ENCODE results near the gene CEMP1. TPM values are rescaled to one million over a fixed set of nuclear protein-coding genes. Genes with fewer than 3 reads are reported as not detected.

CEMP1 gene
- total RNA-seq, 1 donor from 2014 or later = not detected

GRCh38 chr16:2487517-2487842 lies 43.7 kb downstream of the CEMP1 start:
- Mint-ChIP-seq H3K4me3 (ENCODE audit: unreplicated experiment) (no peak overlapping the region), H3K27ac (ENCODE audit: unreplicated experiment) (peak overlapping the region; percentile 48)
- no peak for TF ChIP-seq CTCF (IDR thresholded peaks at IDR 0.05)

GRCh38 chr16:2486645-2487516 lies 44.3 kb downstream of the CEMP1 start:
- no peaks in the 10 kb centered on the region for H3K27me3 Mint-ChIP-seq (ENCODE audit: unreplicated experiment)
- H3K4me3 Mint-ChIP-seq (ENCODE audit: unreplicated experiment) = no peak overlapping the region
- peak overlapping the region; percentile 48 for H3K27ac Mint-ChIP-seq (ENCODE audit: unreplicated experiment)
- peaks cover 23% of the 10 kb centered on the region for H3K4me1 Mint-ChIP-seq (ENCODE audit: unreplicated experiment)
- H3K36me3 Mint-ChIP-seq (ENCODE audit: unreplicated experiment) = no peaks in the 10 kb centered on the region
- no peaks in the 10 kb centered on the region for H3K9me3 Mint-ChIP-seq (ENCODE audit: unreplicated experiment)
- TF ChIP-seq CTCF (IDR thresholded peaks at IDR 0.05) = no peak
- no peak for DNase-seq (ENCODE audit: extremely low spot score, unreplicated experiment)

More at GRCh38 chr16:2487517-2487842, 43.7 kb downstream of the CEMP1 start:
- peaks cover 20% of the 10 kb centered on the region for H3K4me1 Mint-ChIP-seq (ENCODE audit: unreplicated experiment)
- no peak for DNase-seq (ENCODE audit: extremely low spot score, unreplicated experiment)
- no peaks in the 10 kb centered on the region for H3K36me3 Mint-ChIP-seq (ENCODE audit: unreplicated experiment)
- no peaks in the 10 kb centered on the region for H3K27me3 Mint-ChIP-seq (ENCODE audit: unreplicated experiment)
- H3K9me3 Mint-ChIP-seq (ENCODE audit: unreplicated experiment) = no peaks in the 10 kb centered on the region

GRCh38 chr16:2485811-2486507 lies 45.2 kb downstream of the CEMP1 start:
- Mint-ChIP-seq H3K9me3 (ENCODE audit: unreplicated experiment) (no peaks in the 10 kb centered on the region), H3K4me1 (ENCODE audit: unreplicated experiment) (peaks cover 23% of the 10 kb centered on the region), H3K36me3 (ENCODE audit: unreplicated experiment) (no peaks in the 10 kb centered on the region), H3K27me3 (ENCODE audit: unreplicated experiment) (no peaks in the 10 kb centered on the region), H3K27ac (ENCODE audit: unreplicated experiment) (no peak overlapping the region), H3K4me3 (ENCODE audit: unreplicated experiment) (no peak overlapping the region)
- TF ChIP-seq CTCF (IDR thresholded peaks at IDR 0.05) = no peak
- DNase-seq (ENCODE audit: extremely low spot score, unreplicated experiment) = no peak

- Mint-ChIP-seq H3K27me3 (ENCODE audit: unreplicated experiment) (no peaks in the 10 kb centered on the region), H3K4me1 (ENCODE audit: unreplicated experiment) (peaks cover 23% of the 10 kb centered on the region), H3K27ac (ENCODE audit: unreplicated experiment) (no peak overlapping the region), H3K36me3 (ENCODE audit: unreplicated experiment) (no peaks in the 10 kb centered on the region), H3K9me3 (ENCODE audit: unreplicated experiment) (no peaks in the 10 kb centered on the region), H3K4me3 (ENCODE audit: unreplicated experiment) (no peak overlapping the region)
- no peak for DNase-seq (ENCODE audit: extremely low spot score, unreplicated experiment)
- TF ChIP-seq CTCF (IDR thresholded peaks at IDR 0.05) = no peak
Measured at GRCh38 chr16:2484898-2485508, 46.2 kb downstream of the CEMP1 start.
